Keratinocyte (primary cell): ENCODE results near the gene SHROOM3.

Experiments used
- EZH2 ChIP-seq: IDR thresholded peaks from one replicate; pipeline ENCODE4 v1.6.1; 2012; ENCODE audit warnings: inconsistent platforms, mild to moderate bottlenecking, low read length, moderate library complexity
- TF ChIP-seq, protein P1 (sequence below), 3 experiments: IDR thresholded peaks in 1 of 3; conservative IDR thresholded peaks in 1 of 3; optimal IDR thresholded peaks in 1 of 3; 2 replicates in 2 of 3; 3 replicates in 1 of 3; pipeline versions ENCODE3 to v1.5.1; 2011; ENCODE audit warnings: low read length in 3 of 3, mild to moderate bottlenecking in 3 of 3, moderate library complexity in 2 of 3, control low read depth in 1 of 3, inconsistent platforms in 1 of 3; ENCODE audit not compliant: insufficient read depth in 2 of 3; ENCODE audit errors: extremely low read depth in 1 of 3

GRCh38 chr4:76779740-76780459 lies 344.9 kb downstream of the SHROOM3 start:
- TF ChIP-seq, protein P1, sequence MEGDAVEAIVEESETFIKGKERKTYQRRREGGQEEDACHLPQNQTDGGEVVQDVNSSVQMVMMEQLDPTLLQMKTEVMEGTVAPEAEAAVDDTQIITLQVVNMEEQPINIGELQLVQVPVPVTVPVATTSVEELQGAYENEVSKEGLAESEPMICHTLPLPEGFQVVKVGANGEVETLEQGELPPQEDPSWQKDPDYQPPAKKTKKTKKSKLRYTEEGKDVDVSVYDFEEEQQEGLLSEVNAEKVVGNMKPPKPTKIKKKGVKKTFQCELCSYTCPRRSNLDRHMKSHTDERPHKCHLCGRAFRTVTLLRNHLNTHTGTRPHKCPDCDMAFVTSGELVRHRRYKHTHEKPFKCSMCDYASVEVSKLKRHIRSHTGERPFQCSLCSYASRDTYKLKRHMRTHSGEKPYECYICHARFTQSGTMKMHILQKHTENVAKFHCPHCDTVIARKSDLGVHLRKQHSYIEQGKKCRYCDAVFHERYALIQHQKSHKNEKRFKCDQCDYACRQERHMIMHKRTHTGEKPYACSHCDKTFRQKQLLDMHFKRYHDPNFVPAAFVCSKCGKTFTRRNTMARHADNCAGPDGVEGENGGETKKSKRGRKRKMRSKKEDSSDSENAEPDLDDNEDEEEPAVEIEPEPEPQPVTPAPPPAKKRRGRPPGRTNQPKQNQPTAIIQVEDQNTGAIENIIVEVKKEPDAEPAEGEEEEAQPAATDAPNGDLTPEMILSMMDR (optimal IDR thresholded peaks at IDR 0.05 in 1 of 3, IDR thresholded peaks at IDR 0.05 in 1 of 3, conservative IDR thresholded peaks at IDR 0.05 in 1 of 3; ENCODE audit: extremely low read depth in 1 of 3, insufficient read depth in 2 of 3, low read length in 3 of 3) = no peak
- no peak for TF ChIP-seq EZH2
